Liver (tissue), 9 donors: ENCODE results near the gene AMZ1. TPM values are rescaled to one million over a fixed set of nuclear protein-coding genes. Genes with fewer than 3 reads are reported as not detected.

Experiments
- DNase-seq: peaks from one replicate; pipeline ENCODE4 v3.0.0-alpha.2; 2017; ENCODE audit warnings: low spot score
- H3K27ac ChIP-seq, 2 donors: one replicate each; pipeline ENCODE4 v1.7.0; 2013; ENCODE audit warnings: inconsistent platforms in 2 of 2, low read length in 2 of 2, control low read depth in 1 of 2, low read depth in 1 of 2, mild to moderate bottlenecking in 1 of 2
- H3K27me3 ChIP-seq, 4 donors: one replicate each; pipeline versions ENCODE4 v1.6.1 to v1.7.0; 2013; ENCODE audit warnings: low read length in 3 of 4, inconsistent platforms in 1 of 4, mild to moderate bottlenecking in 1 of 4, moderate library complexity in 1 of 4; ENCODE audit not compliant: control insufficient read depth in 4 of 4, insufficient read depth in 4 of 4
- H3K36me3 ChIP-seq, 4 donors: one replicate each; pipeline versions ENCODE4 v1.6.1 to v1.7.0; 2013; ENCODE audit warnings: low read length in 3 of 4, mild to moderate bottlenecking in 3 of 4, low read depth in 1 of 4, moderate library complexity in 1 of 4; ENCODE audit not compliant: control insufficient read depth in 4 of 4, insufficient read depth in 3 of 4
- H3K4me1 ChIP-seq, 4 donors: one replicate each; pipeline versions ENCODE4 v1.6.1 to v1.7.0; 2013; ENCODE audit warnings: low read length in 3 of 4, mild to moderate bottlenecking in 3 of 4, moderate library complexity in 1 of 4; ENCODE audit not compliant: control insufficient read depth in 4 of 4, insufficient read depth in 4 of 4
- H3K4me3 ChIP-seq, 3 donors: one replicate each; pipeline versions ENCODE4 v1.6.1 to v1.7.0; 2013; ENCODE audit warnings: low read length in 3 of 3, control low read depth in 1 of 3, low read depth in 1 of 3, mild to moderate bottlenecking in 1 of 3
- H3K9ac ChIP-seq, 2 donors: one replicate each; pipeline ENCODE4 v1.7.0; 2013; ENCODE audit warnings: low read length in 2 of 2, mild to moderate bottlenecking in 2 of 2, moderate library complexity in 2 of 2, control low read depth in 1 of 2, low read depth in 1 of 2
- H3K9me3 ChIP-seq, 4 donors: one replicate each; pipeline versions ENCODE4 v1.6.1 to v1.7.0; 2013; ENCODE audit warnings: low read length in 3 of 4; ENCODE audit not compliant: control insufficient read depth in 4 of 4
- ATF3 ChIP-seq: IDR thresholded peaks from 2 replicates; pipeline ENCODE4 v1.6.1; 2016; ENCODE audit warnings: antibody characterized with exemption
- EGR1 ChIP-seq, 2 donors: IDR thresholded peaks; 2 replicates each; pipeline ENCODE4 v1.6.1; 2016 to 2018; ENCODE audit warnings: antibody characterized with exemption in 2 of 2, low read depth in 2 of 2
- FOXA1 ChIP-seq: IDR thresholded peaks from 2 replicates; pipeline ENCODE4 v1.6.1; 2016; ENCODE audit warnings: antibody characterized with exemption
- FOXA2 ChIP-seq: IDR thresholded peaks from 2 replicates; pipeline ENCODE4 v1.6.1; 2016; ENCODE audit warnings: antibody characterized with exemption
- HNF4A ChIP-seq, 2 donors: conservative IDR thresholded peaks; 2 replicates each; pipeline ENCODE4 v1.6.1; 2016; ENCODE audit warnings: antibody characterized with exemption in 2 of 2, mild to moderate bottlenecking in 2 of 2
- HNF4G ChIP-seq: IDR thresholded peaks from 2 replicates; pipeline ENCODE4 v1.6.1; 2016; ENCODE audit warnings: antibody characterized with exemption
- JUND ChIP-seq, 2 donors: IDR thresholded peaks; 2 replicates each; pipeline ENCODE4 v1.6.1; 2016; ENCODE audit warnings: antibody characterized with exemption in 2 of 2
- MAX ChIP-seq: IDR thresholded peaks from 2 replicates; pipeline ENCODE4 v1.6.1; 2016; ENCODE audit warnings: antibody characterized with exemption
- NR2F2 ChIP-seq: IDR thresholded peaks from 2 replicates; pipeline ENCODE4 v1.6.1; 2016; ENCODE audit warnings: antibody characterized with exemption
- REST ChIP-seq: IDR thresholded peaks from 2 replicates; pipeline ENCODE4 v1.6.1; 2016; ENCODE audit warnings: antibody characterized with exemption, mild to moderate bottlenecking
- TAF1 ChIP-seq: conservative IDR thresholded peaks from 2 replicates; pipeline ENCODE4 v1.6.1; 2016; ENCODE audit warnings: antibody characterized with exemption, mild to moderate bottlenecking
- YY1 ChIP-seq: IDR thresholded peaks from 2 replicates; pipeline ENCODE4 v1.6.1; 2016; ENCODE audit warnings: antibody characterized with exemption, mild to moderate bottlenecking
- ZBTB33 ChIP-seq: IDR thresholded peaks from 2 replicates; pipeline ENCODE4 v1.6.1; 2016; ENCODE audit warnings: antibody characterized with exemption
- WGBS: extraction: QIAGEN DNeasy Blood & Tissue Kit; methylation state at CpG from one replicate; pipeline ENCODE4 v1.1.7; 2013; 5-methylcytosine and 5-hydroxymethylcytosine counted together
- polyA plus RNA-seq, 2 donors: library from polyadenylated mRNA; stranded (reverse) in 1 of 2; unstranded in 1 of 2; fragments of 200-250 nt in 1 of 2; fragments of >200 nt in 1 of 2; fragmentation: Nextera tagmentation in 1 of 2; extraction: Ambion mirVana in 1 of 2; gene quantifications; one replicate each; pipeline versions ENCODE4 v1.2.1 to v1.2.3, GENCODE V29; 2013 to 2015
- total RNA-seq, 2 donors: library from RNA; depleted of rRNA; stranded (reverse); fragments of >200 nt; gene quantifications; one replicate each; pipeline ENCODE4 v1.2.3, GENCODE V29; 2014
- donor health status: healthy.
- donor health status: healthy.
- donor health status: healthy.
- donor health status: healthy.
- donor health status: healthy.

AMZ1 gene
- total and polyA plus RNA-seq, 4 donors: 0.10 to 1.3 (median 1.1) TPM; not detected in 1

- 92% methylated on average over 6 of the region's 6 CpGs for WGBS
Measured at GRCh38 chr7:2644220-2644561, 43.8 kb upstream of the AMZ1 start.

GRCh38 chr7:2644562-2645273, 43.3 kb upstream of the AMZ1 start:
- DNase-seq: no peak
- Histone ChIP-seq H3K27ac (no peak overlapping the region), H3K9ac (no peak overlapping the region), H3K36me3 (peaks cover 0 to 11% (median 5%) of the 10 kb centered on the region in 4 donors), H3K9me3 (no peaks in the 10 kb centered on the region), H3K4me1 (peaks cover 11 to 33% (median 23%) of the 10 kb centered on the region in 4 donors), H3K27me3 (no peaks in the 10 kb centered on the region), H3K4me3 (no peak overlapping the region)
- TF ChIP-seq ATF3: no peak
- no peak for TF ChIP-seq REST
- no peak for TF ChIP-seq FOXA1
- no peak for TF ChIP-seq JUND (IDR thresholded peaks at IDR 0.05)
- TF ChIP-seq NR2F2: no peak
- no peak for TF ChIP-seq FOXA2
- no peak for TF ChIP-seq TAF1
- TF ChIP-seq HNF4A (conservative IDR thresholded peaks at IDR 0.05): no peak
- no peak for TF ChIP-seq YY1
- TF ChIP-seq EGR1 (IDR thresholded peaks at IDR 0.05; ENCODE audit: low read depth in 2 of 2): no peak
- TF ChIP-seq ZBTB33: no peak
- TF ChIP-seq HNF4G: no peak
- TF ChIP-seq MAX: no peak
- 75% methylated on average over 18 of the region's 18 CpGs for WGBS

More at GRCh38 chr7:2644220-2644561, 43.8 kb upstream of the AMZ1 start:
- TF ChIP-seq ATF3: no peak
- Histone ChIP-seq H3K9ac (no peak overlapping the region), H3K9me3 (no peaks in the 10 kb centered on the region), H3K4me3 (no peak overlapping the region), H3K27me3 (no peaks in the 10 kb centered on the region), H3K4me1 (peaks cover 13 to 39% (median 27%) of the 10 kb centered on the region in 4 donors), H3K27ac (no peak overlapping the region), H3K36me3 (peaks cover 0 to 9% (median 4%) of the 10 kb centered on the region in 4 donors)
- no peak for DNase-seq
